ENCODE results near the gene AP1AR.

Gene AP1AR

DNA sequence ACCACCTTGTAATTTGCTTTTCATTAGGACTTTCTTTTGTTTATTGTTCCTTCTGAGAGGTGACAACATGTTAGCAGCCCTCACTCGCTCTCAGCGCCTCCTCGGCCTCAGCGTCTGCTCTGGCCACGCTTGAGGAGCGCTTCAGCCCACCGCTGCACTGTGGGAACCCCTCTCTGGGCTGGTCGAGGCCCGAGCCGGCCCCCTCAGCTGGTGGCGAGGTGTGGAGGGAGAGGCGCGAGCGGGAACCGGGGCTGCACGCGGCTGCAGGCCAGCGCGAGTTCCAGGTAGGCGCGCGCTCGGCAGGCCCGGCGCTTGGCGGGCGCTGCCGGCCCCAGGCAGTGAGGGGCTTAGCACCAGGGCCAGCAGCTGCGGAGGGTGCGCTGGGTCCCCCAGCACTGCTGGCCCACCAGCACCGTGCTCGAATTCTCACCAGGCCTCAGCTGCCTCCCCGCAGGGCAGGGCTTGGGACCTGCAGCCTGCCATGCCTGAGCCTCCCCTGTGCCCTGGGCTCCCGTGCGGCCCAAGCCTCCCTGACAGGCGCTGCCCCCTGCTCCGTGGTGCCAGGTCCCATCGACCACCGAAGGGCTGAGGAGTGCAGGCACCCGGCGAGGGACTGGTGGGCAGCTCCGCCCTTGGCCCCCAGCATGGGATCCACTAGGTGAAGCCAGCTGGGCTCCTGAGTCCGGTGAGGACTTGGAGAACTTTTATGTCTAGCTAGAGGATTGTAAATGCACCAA lies 9.2 kb upstream of the AP1AR start:
- no peak for DNase-seq

DNA sequence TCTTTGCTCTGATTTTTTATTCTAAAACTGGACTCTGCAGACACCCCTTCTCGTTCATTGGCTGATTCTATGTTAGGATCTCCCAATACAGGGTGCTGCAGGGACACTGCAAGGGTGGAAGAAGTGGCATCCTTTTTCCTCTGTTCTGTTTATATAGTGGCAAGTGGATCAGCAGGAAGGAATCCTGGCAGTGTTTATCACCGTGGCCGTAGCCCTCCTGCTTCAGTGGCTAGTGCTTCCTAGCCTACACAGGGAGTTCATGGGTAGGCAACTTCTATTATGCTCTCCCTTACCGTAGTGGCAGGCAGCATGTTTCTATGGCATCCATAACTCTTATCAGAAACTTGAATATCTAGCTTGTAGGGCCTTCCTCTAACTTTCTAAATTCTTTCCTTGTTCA lies 6.4 kb upstream of the AP1AR start:
- DNase-seq = no peak

DNA sequence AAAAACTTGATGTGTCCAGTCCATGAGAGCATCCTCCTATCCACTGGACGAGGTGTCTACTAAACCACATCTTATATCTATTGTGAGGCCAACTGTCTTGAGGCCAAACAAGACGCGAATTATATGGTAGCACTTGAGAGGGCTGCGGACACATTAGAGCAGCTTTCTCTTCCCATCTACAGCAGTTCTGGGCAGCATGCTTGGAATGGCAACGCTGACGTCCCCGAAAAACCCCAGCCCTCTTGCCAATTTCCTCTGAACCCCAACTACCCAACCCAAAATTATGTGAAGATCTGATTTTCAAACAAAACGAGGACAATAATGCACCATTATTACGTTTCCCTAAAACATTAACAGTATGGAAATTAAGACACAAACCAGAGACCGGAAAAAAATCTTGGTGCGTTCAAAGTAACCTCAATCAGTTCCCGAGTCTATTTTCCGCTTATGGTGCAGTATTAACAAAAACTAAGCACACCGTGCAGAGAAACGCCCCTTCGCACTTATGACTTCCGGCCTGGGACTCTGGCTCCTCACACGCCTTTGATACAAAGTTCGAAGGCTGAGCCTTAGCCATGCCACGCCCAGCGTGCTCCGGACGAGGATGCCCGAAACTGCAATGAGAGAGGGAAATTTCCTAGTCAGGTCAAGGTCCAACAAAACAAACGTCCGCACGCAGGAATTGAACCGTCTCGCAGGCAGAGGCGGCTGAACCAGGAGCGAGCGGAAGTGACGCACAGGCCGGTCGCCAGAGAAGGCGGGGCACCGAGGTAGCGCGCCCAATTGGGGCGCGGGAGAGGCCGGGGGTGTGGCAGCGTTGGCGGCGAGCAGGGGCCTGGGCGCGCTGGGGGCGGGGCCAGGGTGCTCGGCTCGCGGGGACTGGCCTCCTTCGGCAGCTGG lies 458 bp upstream of the AP1AR start:
- DNase-seq = peak; percentile 95

DNA sequence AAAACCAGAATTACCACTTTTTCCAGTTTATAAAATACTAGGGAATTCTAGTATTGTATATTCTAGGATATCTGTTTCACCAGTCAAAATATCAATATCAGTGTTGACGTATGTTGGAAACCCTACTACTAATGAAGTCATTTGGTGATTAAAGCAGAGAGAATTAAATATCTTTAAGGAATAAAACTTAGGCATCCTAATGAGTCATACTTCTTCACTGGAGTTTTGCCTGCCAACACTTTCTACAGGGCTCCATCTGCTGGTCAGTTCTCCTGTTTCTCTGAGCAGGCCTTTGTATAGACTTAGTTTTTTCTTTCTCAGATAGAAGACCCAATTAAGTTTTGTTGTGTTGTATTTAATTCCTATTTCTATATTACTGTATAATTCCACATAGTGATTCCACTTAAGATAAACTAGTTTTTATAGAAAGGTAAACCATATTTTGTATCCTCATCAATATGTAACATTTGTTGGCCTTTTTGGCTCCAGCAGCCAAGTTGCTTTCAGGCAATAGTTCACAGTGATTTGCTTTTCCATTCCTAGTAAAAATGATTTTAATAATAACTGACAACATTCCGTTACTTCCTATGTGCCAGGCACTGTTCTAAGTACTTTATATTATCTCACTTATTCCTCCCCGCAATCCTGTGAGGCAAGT lies 3.5 kb downstream of the AP1AR start:
- DNase-seq = peak; percentile 55

DNA sequence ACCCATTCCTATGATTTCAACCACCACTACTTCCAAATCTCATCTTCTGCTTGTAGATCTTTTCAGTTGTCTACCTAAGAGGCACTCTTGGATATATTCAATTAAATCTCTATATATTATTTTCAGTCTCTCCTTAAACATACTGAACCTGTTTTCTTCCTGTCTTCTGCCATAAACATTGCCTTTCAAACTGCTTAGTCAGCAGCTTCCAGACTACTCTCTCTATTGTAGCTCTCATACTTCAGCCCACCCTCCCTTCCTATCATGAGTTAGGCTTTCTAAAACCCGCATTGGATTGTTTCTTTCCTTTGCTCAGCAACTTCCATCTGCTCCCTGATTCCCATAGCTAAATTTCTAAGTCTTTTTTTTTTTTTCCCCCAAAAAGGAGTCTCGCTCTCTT lies 4.5 kb downstream of the AP1AR start:
- no peak for DNase-seq

DNA sequence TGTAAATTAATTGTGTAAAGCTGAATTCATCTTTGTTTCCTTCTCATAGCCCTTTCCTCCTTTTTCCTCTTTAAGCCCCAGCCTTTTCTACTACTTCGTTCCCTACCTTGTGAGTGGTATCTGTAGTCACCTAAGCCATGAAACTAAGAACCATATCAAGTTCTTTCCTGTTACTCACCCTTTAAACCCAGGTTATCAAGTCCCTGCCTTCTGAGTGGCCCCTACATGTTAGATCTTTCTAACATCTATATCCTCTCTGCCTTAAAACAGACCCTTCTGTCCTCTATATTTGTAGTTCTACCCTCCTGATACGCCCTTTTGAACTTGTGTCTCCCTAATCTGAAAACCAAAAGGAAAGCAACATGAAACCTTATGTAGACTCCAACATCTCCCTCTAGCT lies 7.2 kb downstream of the AP1AR start:
- no peak for DNase-seq

DNA sequence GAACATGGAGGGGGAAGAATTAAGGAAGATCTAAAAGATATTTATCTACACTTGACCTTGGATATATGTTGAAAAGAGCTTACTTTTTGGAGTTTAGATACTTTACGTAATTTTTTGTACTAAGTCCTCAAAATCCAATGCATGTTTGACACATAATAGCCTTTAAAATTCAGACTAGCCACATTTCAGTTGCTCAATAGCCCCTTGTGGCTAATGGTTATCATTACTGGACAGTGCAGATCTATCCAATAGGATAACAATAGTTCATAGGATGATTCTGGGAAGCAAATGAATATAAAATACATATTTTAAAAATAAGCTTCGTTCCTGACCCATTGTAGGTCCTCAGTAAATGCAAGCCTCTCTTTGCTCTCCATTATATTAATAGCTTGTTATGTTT lies 13.8 kb downstream of the AP1AR start:
- no peak for DNase-seq

DNA sequence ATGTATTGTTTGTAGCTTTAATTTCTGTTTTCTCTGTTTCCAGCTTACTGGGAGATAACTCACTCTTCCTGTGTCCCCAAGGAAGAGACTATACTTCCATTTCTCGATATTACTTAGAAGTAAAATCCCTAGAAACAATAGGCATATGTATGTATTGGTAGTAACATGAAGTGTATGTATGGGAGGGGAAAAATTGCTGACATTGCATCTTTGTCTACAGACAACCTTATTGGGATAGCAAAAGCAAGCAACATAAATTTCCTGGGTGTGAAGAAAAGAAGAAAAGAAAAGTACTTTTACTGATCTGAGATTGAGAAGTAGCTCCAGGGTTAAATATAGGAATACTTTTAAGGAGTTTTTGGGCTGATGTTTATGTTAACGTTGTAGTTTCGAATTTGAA lies 15.4 kb downstream of the AP1AR start:
- no peak for DNase-seq

DNA sequence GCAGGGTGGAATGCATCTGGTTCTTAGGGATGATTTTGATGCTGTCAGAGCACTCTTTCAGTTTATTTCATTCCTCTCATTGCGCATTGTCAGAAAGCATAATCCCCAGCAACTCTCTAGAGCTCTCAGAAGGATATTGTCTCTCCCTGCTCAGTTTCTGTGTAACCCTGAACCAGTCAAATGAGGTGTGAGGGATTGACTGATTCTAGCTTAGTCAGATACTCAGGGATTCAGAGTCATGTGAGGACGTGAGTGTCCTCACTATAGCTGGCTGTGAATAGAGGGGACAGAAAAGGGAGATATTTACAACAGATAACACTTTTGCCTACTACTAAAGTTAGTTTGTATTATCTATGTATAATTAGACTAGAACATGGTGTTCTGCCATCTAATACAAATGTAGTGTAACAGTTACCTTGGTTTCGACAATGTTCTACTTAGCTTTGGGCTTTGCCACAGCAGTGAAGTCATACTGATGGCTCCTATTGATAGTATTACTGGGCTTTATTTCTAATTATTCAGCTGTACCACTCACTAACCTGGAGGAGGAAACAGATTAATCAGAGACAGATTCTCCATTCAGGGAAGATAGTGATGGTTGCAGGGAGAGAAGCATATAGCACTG lies 19.5 kb downstream of the AP1AR start:
- no peak for DNase-seq

DNA sequence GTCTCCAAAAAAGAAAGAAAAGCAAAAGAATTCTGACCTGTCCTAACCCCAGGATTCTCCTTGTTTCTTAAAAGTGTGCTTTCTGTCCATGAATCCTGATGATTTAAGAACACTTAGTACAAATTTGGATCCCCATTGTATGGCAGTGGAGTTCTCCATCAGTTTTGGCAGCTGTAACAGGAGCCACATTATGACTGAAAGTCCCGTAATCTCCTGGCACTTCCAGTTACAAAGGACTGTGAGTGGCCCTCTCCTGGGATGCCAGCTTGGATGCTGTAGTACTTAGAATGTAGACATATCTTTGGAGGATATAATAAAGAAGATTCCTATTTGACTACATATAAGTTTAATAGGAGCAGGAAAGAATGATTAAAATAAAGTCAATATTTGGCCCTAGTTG lies 20.6 kb downstream of the AP1AR start:
- DNase-seq = no peak

DNA sequence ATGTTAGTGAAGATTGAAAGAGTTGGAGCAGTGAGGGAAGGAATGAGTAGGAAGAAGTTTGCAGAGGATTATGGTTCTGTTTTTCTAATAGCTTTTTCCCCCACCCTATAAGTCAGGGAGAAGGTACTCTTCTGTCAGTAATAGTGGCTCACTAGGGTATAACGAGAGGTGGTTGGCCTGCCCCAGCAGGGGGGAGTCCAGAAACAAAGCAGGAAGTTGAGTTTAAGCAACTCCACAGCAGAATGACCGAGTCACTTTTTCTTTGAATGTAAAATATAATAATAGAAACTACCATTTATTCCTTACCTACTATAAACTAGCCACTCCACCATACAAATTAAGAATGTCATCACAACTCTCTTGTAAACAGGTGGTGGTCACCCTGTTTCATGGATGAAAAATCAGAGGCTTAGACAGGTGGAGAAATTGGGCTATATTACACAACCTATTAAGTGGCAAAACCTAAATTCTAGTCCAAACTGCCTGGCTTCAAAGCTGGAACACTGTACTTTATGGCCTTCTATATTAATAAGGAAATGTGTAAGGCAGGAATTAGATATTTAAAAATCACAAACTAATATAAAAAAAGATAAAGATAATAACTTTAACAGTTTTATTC lies 21.9 kb downstream of the AP1AR start:
- DNase-seq = no peak

DNA sequence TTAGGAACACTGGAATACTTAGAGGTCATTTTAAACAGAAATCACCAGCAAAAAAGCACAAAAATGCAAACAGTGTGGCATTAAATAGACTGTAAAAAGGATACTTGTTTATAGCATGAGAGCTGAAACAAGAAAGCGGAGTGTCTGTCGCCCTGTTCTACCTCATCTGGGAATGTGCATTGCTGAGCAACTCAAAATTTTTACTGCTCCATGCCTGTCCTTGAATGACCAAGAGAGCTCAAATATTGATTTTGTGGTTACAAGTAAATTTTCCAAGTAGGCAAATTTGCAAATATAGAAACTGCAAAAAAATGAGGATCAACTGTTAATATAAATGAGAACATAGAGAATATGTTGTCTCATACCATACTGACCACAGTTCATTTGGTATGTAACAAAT lies 25.5 kb downstream of the AP1AR start:
- no peak for DNase-seq

DNA sequence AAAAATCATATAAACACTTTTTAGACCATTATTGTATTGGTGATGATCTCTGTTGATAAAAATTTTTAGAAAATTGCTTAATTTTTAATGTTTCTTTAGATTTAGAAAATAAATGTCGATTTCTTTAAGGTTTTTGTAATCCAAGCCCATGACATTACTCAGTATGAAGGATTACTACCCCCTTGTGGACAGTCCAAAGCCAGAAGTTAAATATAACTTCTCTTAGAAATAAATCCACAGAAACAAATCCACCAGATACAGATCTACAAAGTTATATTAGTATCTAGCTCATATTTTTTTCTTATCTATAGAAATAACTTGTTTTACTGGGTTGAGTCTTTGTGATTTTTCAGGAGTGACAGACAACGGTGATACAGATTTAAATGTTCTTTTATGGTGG lies 35.2 kb downstream of the AP1AR start:
- DNase-seq = no peak

DNA sequence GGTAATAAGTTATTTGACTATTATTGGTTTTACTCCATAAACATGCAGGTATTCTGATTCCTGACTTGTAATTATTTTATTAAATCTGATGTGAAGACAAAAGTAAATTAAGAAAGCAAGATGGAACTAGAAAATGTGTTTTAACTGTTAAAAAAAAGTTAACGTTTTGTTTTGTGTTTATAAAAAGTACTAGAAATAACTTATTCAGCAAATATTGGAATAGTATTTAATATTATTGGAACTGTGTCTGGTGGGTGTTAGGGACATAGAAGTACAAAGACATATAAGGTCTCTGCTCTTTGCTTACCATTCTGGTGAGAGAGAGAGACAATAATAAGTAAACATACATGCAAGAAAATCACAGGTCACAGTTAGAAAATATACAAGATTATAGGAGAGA lies 38.5 kb downstream of the AP1AR start:
- no peak for DNase-seq

DNA sequence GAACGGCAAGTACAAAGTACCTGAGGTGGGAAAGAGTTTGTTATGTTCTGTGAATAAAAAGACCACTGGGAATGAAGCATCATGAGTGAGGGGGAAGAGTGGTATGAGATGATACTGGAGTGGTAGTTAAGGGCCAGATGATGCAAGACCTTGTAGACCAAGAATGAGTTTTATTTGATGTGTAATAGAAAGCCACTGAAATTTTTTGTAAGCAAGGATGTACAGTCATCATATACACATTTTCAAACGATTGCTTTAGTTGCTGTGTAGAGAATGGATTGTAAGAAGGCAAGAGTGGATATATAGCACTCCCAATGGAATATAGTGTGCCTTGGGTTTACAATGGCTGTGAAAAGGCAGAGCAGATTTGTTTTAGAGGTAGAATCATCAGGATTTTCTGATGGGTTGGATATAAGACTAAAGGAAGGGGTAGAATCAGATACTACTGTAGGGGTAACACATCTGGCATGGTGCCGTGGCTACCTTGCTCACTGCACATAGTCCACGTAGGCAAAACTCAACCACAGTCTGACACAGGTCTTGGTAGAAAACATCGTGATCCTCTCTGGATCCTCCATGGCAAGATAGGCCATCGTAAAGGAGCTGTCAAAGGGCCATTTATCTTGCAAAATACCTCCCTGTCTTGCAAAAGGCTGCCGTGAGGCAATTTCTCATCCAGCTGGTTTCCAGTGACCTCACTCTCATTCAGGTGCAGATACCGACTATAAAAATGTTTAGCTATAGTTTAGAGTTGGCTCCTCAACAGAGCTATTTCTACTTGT lies 39.2 kb downstream of the AP1AR start:
- no peak for DNase-seq

DNA sequence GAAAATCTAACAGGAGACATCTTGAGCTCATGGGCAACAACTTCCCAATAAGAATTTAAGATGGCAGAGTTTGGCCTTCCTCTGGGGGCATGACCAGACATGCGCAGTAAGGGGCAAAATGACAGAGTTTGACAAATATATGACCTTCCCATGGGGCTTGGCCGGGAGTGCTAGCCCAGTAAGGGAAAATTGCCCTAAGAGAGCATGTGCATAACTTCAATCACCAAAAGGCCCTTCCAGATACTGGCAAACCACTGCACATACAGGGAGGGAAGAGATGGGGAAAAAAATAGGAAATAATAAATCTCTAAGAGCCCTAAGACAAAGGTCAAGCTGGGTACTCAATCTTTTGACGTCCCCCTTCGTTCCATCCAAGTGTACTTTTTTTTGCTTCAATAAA lies 40.7 kb downstream of the AP1AR start:
- no peak for DNase-seq

DNA sequence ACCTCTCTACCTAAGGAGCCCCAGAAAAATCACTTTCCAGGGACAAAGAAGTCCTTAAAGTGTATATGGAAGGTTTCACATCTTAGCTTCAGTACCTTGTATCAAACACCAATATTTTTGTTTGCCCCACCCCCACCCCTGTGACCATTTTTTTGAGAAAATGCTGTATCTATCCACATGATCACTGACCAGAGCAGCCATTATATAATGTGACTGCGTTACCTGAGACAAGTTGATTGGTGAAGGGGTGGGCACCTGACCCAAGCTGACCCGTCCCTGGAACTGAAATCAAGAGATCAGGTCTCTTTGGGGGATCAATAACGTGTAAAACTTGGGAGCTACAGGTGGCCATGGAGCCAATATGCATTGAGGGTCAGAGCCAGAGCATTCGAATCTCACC lies 43.4 kb downstream of the AP1AR start:
- no peak for DNase-seq

DNA sequence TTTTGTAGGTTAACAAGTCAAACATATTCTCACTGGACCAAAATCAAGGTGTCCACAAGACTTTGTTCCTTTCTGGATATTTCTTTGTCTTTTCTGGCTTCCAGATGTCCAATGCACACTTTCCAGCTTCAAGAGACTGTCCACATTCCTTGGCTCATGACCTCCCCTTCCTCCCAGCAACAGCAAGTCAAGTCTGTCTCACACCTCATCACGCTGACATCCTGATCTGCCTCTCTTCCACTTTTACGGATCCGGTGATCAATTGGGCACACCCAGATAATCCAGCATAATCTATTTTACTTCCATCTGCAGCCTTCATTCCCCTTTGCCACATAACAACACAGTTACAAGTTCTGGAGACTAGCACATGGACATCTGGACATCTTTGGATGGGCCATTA lies 44.5 kb downstream of the AP1AR start:
- DNase-seq = no peak

DNA sequence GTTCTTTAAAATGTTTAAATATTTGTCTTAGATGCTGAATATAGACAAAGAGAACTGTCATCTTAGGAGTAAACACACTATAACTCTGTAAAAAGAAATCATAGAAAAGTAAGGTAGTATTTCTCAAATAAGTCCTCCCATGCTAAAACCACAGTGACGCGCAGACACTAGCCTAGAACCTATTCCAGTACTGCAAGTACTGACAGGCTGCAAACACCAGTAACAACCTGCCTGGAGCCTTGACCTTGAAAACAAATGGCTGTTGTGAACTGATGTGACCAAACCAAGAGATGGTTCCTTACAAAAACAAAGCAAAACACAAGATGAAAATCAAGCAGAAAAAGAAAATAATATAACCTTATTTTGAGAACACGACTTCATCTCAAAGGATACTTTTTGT lies 45.6 kb downstream of the AP1AR start:
- DNase-seq = no peak

DNA sequence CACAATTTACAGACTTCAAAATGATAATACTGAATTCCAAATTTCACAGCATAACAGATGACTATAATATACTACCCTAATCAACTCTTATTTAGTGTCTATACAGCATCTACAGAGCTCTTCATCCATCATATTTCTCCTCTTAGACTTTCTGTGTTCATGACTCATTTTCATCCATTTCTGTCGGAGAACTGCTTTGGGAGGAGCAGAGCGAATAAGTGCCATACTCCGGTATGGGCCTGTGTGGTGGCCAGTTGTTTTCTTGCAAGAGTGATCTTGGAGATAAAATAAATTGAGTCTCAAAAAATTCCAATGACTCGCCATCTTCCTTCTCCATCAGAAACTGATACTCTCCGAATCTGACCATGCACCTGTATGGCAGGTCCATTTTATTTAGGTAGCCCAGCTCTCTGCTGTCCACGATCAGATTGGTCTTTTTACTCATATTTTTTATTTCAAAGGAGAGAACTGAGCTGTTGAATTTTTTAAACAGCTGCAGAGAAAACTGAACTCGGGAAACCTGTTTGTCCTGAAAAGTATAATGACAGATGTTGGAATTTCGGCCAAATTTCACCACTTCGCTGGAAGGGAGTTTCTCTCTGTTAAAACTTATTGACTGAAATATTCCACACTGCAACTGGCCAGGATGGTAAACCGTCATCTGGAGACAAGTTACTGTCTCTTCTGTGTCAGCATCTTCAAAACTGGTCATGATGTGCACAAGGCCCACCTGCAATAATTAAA lies 46.3 kb downstream of the AP1AR start:
- DNase-seq = no peak
